ENCODE measurements around the gene AHCY. TPM values are rescaled to one million over a fixed set of nuclear protein-coding genes. Genes with fewer than 3 reads are reported as not detected.
"Not testable (repeated sequence)": the region's sequence is repeated elsewhere in the genome, so short reads cannot be mapped to it uniquely, and the experiment has no call there.

Gene AHCY
- total RNA-seq, 2 donors from 2014 or later: 271 to 350 TPM

GRCh38 chr20:34299556-34300255 is 3.4 kb downstream of the AHCY start:
- H3K27me3 Mint-ChIP-seq (ENCODE audit: insufficient read depth): no peaks in the 10 kb centered on the region
- TF ChIP-seq CTCF (conservative IDR thresholded peaks at IDR 0.05): no peak
- no peaks in the 10 kb centered on the region for H3K27me3 ChIP-seq (ENCODE audit: control insufficient read depth, insufficient read depth, low read length, poor library complexity, severe bottlenecking)

GRCh38 chr20:34298294-34298784 is 4.8 kb downstream of the AHCY start:
- H3K27me3 Mint-ChIP-seq (ENCODE audit: insufficient read depth); H3K9me3 ChIP-seq (ENCODE audit: control insufficient read depth, low read length); H3K4me1 ChIP-seq (ENCODE audit: control insufficient read depth, insufficient read depth, low read length); H3K9ac ChIP-seq (ENCODE audit: extremely low read depth, low read length, poor library complexity, severe bottlenecking); H3K4me3 ChIP-seq (ENCODE audit: low read length); H3K4me3 Mint-ChIP-seq; H3K9me3 Mint-ChIP-seq; H3K27ac ChIP-seq (ENCODE audit: low read depth, low read length); H3K27me3 ChIP-seq (ENCODE audit: control insufficient read depth, insufficient read depth, low read length, poor library complexity, severe bottlenecking); H3K27ac Mint-ChIP-seq: not testable (repeated sequence)
- Mint-ChIP-seq H3K36me3 (ENCODE audit: low read depth) (peaks cover 43% of the 10 kb centered on the region), H3K4me1 (peaks cover 10% of the 10 kb centered on the region)
- peak; percentile 65 for TF ChIP-seq CTCF (conservative IDR thresholded peaks at IDR 0.05)
- DNase-seq: peak; percentile 63
- whole genome bisulfite sequencing, 2 experiments (ENCODE audit: insufficient coverage in 1 of 2, insufficient read length in 1 of 2): 71% methylated on average over 4 of the region's 15 CpGs; no CpG with 5 or more reads in 1 of the 2 experiments
- H3K36me3 ChIP-seq (ENCODE audit: control insufficient read depth, insufficient read depth, low read length): peaks cover 46% of the 10 kb centered on the region

More at GRCh38 chr20:34299556-34300255, 3.4 kb downstream of the AHCY start:
- H3K4me3 Mint-ChIP-seq: no peak overlapping the region
- H3K36me3 ChIP-seq (ENCODE audit: control insufficient read depth, insufficient read depth, low read length): peaks cover 32% of the 10 kb centered on the region
- 87 to 97% methylated on average over 3 to 11 of the region's 11 CpGs for whole genome bisulfite sequencing, 2 experiments (ENCODE audit: insufficient coverage in 1 of 2, insufficient read length in 1 of 2)
- H3K27ac Mint-ChIP-seq: no peak overlapping the region
- H3K9ac ChIP-seq (ENCODE audit: extremely low read depth, low read length, poor library complexity, severe bottlenecking): no peak overlapping the region
- H3K9me3 Mint-ChIP-seq: no peaks in the 10 kb centered on the region
- no peak overlapping the region for H3K27ac ChIP-seq (ENCODE audit: low read depth, low read length)
- no peak overlapping the region for H3K4me3 ChIP-seq (ENCODE audit: low read length)
- peaks cover 29% of the 10 kb centered on the region for H3K36me3 Mint-ChIP-seq (ENCODE audit: low read depth)
- H3K4me1 Mint-ChIP-seq: peaks cover 10% of the 10 kb centered on the region
- H3K4me1 ChIP-seq (ENCODE audit: control insufficient read depth, insufficient read depth, low read length): no peaks in the 10 kb centered on the region
- no peaks in the 10 kb centered on the region for H3K9me3 ChIP-seq (ENCODE audit: control insufficient read depth, low read length)
- DNase-seq: no peak

GRCh38 chr20:34296468-34296867 is 6.7 kb downstream of the AHCY start:
- DNase-seq: no peak
- Mint-ChIP-seq H3K4me1 (peaks cover 4% of the 10 kb centered on the region), H3K9me3 (no peaks in the 10 kb centered on the region), H3K36me3 (ENCODE audit: low read depth) (peaks cover 54% of the 10 kb centered on the region), H3K4me3 (no peak overlapping the region), H3K27me3 (ENCODE audit: insufficient read depth) (no peaks in the 10 kb centered on the region), H3K27ac (no peak overlapping the region)
- Histone ChIP-seq H3K9ac (ENCODE audit: extremely low read depth, low read length, poor library complexity, severe bottlenecking) (no peak overlapping the region), H3K27me3 (ENCODE audit: control insufficient read depth, insufficient read depth, low read length, poor library complexity, severe bottlenecking) (no peaks in the 10 kb centered on the region), H3K4me1 (ENCODE audit: control insufficient read depth, insufficient read depth, low read length) (no peaks in the 10 kb centered on the region), H3K9me3 (ENCODE audit: control insufficient read depth, low read length) (no peaks in the 10 kb centered on the region), H3K27ac (ENCODE audit: low read depth, low read length) (no peak overlapping the region), H3K36me3 (ENCODE audit: control insufficient read depth, insufficient read depth, low read length) (peaks cover 65% of the 10 kb centered on the region), H3K4me3 (ENCODE audit: low read length) (no peak overlapping the region)
- no peak for TF ChIP-seq CTCF (conservative IDR thresholded peaks at IDR 0.05)
- WGBS, 2 experiments (ENCODE audit: insufficient coverage in 1 of 2, insufficient read length in 1 of 2): 87 to 94% methylated on average over 2 of the region's 3 CpGs

Data from endodermal cell (in vitro differentiated cells).